HG02885 (cell line): ENCODE results near the gene RPTOR.
A peak's percentile ranks its signal among the peaks of the same experiment; 100 is the strongest.

Experiments
- ATAC-seq: cut with Tn5 transposase; IDR thresholded peaks from one replicate; pipeline ENCODE4 v1.9.1; 2021; ENCODE audit warnings: mild to moderate bottlenecking; ENCODE audit not compliant: unreplicated experiment, poor library complexity

The RPTOR gene

DNA sequence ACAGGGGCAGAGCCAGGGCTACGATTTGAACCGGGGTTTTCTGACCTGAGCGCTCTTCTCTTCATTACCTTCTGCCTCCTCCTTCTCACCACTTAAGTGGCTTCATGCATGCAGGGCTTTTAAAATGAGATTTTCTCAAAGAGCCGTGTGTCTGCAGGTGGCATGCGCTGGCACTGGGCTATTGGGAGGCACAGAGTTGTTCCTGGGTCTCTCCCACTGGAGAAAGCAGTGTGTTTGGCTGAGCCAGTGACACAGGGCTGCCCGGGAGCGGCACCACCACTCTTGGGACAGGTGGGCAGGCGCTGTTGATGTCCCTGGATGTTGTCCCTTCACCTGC lies 228.2 kb downstream of the RPTOR start:
- no peak for ATAC-seq

DNA sequence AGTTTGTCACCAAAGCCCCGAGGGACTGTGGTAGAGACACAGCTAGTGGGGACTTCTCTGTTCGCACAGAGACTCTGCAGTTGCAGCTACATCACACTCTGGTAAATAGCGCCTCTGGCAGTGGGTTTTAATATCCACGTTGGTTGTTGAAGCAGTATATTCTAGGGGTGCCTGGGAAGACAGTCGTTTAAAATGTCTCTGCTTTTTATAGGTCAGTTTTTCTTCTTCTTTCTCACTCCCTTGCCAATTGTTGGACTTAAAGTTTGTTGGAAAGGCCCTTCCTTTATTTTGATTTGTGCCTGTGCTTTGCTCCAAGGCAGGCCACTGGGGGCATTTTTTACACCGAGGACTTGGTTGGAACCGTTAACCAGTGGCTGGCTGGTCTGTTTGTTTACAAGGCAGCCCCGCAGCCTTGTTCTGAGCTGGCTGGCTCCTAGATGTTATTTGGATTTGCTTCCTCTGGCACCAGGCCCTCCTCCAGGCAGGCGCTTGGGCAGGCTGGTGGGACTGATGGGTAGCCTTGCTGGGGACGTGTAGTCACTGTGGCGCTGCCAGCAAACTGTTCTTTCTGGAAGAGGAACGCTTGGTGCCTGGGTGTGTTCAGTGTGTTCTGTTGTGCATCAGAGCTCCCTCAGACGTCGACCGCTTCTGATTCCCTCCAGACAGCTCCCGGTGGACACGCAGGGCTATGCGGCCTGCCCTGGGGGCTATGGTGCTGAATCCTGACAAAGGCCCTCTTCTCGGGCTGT lies 228.8 kb downstream of the RPTOR start:
- no peak for ATAC-seq

DNA sequence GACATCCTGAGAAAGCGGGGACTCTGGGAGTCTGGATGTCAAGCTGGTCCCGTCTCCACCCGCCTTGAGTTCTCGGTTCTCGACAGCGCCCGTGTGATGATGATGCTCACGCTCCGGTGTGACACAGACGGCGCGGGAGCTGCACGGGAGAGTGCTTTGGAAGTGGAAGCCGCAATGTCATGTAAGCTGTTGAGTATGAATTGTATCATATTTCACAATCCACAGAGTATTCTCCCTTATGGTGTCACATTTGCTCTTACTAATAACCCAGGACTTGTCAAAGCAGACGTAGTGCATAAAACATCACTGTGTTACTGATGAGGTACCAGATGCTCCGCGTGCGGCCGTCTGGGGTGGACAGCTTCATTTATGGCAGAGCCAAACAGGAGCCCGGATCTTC lies 229.5 kb downstream of the RPTOR start:
- no peak for ATAC-seq

DNA sequence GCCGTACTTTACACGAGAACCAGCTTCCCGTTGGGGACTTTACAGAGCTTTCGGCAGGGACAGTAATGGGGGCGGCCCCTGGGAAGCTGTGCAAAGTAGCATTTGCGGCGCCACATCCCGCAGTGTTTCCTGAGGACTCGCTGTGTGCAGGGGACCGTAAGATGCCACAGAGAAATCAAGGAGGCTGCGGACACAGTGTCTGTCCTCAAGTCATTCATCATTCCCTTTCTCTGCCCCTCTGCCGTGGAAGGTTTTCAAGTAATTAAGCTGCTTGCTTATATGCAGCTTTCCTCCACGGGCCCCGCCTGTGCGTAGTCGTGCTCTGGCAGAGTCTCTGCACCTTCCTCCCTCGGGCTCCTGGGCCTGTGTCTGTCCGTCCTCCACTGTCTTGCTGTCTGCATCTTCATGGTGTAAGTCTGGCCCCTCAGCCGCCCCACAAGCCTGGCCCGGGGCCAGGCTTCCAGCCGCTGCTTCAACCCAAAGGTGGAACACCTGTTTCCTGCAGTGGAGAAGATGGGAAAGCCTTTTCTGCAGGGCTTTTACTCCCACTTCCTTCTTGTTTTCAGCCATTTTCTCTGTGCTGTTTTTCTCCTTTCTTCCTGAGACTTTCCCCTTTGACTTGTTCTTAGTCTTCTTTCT lies 230.1 kb downstream of the RPTOR start:
- no peak for ATAC-seq

DNA sequence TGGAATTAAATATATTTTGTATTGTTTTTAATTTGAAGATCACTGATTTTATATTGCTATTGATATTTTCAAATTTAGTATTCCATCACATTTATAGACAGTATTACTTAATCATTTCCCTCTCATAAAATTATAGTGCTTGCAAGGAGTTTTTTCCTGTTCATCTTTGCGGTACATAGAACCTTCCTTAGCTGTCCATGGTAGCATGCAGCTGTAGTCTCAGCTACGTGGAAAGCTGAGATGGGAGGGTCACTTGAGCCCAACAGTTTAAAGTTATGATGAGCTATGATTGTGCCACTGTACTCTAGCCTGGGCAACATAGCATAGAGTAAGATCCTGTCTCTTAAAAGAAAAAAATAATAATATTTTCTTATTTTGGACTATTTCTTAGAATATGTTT lies 231.2 kb downstream of the RPTOR start:
- ATAC-seq = no peak

DNA sequence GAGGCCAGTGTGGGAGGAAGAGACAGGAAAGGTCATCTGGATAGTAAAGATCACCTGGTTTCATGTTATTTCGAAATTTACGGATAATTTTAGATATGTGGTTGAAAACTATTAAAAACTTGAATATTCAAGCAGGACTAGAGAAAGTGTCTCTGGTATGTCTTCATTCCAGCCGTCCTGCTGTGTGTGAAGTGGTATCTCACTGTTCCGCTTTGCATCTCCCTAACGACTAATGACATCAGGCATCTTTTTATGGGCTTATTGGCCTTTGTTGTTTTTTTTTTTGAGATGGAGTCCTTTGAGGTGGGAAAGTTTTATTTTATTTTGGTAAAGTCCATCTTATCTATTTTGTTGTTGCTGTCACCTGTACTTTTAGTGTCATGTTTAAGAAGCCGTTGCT lies 232.6 kb downstream of the RPTOR start:
- ATAC-seq = no peak

DNA sequence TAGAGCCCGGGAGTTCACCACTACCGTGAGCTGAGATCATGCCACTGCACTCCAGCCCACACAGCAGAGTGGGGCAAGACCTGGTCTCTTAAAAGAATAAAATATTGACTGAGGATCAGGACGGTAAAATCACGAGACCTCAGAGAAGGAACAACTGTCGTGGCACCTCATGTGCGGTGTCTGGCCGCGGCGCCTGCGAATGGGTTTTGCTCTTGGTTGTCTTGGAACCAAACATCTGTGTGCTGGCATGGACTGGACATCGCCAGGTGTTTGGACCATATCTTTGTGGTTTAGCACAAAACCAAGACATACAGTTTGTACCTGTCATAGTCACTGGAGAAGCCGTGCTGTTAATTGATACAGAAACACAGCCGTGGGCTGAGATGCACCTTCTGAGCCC lies 234.1 kb downstream of the RPTOR start:
- ATAC-seq = no peak

DNA sequence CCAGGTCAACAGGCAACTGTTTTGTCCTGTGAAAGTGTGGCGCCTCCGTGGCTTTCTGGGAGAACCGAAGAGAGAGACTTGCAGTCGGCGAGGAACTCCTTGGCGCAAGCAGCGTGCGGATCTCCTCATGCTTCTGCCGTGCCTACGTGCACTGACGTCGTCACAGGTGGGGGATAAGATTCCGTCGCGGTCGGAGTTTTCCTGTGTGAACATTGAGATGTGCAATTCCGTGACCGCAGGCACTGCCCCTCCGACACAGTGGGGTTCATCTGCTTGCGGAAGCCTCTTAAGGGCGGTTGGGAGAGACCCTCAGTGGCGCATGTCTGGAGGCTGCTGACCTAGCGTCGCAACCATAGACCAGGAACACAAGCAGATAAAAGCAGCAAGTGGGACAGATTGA lies 234.7 kb downstream of the RPTOR start:
- no peak for ATAC-seq

DNA sequence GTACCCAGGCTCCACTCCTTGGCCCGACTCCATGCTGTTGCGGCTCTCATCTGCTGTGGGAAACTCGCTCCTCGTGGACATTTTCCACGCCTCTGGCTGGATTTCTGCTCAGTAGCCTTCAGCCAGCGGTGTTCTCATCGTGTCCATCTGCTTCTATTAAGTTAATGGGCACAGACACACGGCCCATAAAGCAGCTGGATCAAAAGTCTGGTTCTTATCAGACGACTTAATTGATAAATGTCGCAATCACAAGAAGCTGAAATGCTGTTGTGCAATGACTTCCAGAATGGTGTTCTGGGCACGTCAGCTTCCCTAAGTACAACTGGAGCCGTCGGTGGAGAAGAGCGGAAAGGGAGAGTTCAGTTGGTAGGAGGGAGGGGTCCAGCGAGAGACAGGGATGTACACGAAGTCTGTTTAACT lies 235.3 kb downstream of the RPTOR start:
- no peak for ATAC-seq

DNA sequence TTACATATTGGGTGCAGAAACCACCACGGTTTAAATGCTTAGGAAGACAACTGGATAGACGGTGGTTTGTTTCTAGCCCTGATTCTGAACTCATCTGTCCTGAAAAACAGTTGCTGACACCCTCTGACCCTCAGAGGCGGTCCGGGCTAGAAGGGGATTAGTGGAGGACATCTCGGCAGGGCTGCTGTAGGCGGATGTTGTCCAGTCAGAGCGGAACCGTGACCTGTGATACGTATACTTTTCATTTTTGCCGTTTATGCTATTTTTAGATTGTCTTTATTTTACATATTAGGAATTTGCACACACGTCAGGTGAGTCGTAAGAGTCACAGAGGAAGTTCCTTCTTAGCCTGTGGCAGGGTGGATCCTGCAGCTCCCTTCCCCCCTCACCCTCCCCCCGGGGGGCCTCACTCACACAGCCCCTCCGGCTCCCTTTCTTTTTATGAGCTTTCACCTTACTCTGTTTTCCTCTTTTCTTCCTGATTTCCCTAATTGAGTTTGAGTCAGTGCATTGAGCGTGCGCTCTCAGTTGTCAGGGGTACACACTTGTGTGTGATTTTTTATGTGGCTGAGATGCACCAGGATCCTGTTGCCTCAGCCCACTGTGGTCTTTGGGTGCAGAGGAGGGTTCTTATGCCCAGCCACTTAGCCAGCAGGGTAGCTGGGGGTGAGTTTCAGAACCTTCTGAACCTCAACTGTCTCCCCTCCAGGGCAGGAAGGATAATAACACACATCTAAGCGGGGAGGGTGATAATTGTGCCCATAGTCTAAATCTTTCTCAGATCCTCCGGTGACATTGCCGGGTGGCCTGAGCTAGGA lies 236.0 kb downstream of the RPTOR start:
- ATAC-seq = peak; percentile 67

DNA sequence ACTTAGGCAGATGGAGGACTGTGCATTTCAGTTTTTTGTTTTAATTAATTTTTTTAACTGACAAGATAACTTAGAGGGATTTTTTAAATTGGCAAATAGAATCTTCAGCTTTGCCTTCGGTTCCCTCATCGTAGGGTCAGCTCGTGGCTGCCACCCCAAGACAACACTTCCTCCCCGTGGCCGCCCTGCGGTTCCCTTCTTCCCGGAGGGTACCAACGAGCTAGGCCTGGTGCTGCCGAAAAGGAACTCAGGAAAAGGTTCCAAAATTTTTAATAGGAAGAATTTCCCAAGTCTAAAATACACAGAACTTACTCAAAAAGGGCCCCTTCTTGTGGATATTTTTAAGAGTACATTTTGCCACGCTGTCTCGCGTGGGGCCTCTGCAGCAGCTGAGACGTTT lies 236.6 kb downstream of the RPTOR start:
- no peak for ATAC-seq

DNA sequence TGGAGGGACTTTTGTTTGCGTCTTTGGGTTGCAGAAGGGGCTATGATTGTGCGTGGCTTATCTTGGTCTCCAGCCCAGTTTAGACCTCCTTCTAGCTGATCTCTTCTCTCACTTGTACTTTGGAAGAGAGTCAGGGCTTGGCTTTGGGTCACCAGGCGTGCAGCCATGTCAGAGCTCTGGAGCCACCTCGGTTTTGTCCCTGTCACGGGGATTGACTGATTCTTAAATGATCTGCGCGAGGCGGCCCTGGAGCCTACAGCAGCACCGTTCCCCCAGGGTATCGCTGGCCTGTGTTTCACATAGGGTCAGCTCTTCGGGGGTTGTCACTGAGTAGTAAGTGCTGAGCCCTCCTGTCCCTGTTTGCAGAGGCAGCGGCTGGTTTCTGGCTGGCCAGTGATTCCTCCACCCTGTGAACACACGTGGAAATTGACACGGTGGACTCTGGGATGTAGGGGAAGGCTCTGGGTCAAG lies 237.2 kb downstream of the RPTOR start:
- no peak for ATAC-seq

DNA sequence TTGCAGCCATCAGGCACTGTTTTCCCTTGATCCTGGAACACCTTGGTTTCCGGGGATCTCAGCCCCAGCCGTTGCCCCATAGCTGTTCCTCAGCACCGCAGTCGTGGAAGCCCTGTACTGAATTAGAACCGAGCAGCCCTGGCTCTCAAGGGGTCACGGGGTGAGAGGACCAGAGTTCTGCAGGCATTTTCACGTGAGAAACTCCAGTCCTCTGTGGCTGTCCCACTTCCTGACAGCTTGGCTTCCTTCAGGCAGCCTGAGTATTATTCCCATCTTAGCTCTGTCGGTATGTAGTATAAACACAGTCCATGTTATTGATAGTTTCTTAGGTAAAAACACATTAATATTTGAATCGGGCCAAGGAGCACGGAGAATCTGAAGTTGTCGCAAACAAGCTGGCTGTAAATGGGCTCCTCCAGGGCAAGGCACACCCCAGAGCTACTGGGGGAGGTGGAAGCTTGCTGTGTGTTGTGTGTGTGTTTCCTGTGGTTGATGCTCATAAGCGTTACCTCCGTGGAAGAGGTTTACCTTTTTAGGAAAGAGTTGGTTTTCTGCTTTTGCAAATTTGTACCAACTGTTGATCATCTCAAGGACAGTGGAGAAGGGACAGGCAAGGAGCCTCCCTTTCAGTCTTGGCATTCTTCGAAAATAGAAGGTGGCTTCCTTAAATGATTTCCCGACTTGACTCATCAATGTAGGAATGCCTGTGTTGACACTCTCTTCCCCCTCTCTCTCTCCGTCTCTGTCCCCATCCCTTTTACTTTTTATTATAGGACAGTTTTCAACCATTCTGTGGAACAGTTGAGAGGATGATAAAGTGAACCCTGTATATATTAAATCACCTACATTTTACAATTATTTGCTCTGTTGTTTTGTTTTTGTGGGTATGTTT lies 238.1 kb downstream of the RPTOR start:
- ATAC-seq = no peak

DNA sequence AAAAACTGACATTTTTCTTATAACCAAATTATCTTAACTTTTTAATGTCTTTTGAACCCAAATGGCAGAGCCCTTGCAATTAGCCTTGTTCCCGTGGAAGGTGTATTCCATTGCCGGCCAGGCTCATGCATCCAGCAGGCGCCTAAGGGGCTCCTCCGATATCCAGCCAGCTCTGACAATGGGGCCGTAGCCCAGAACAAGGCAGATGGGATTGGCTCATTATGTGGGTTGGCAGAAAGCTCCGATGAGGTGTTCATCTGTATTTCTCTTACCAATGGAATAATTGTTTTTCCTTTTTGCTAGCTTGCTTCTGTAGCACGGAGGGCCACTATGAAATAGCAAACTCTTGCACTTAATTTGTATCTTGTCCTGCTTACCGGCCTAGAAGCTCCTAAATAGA lies 238.8 kb downstream of the RPTOR start:
- no peak for ATAC-seq

DNA sequence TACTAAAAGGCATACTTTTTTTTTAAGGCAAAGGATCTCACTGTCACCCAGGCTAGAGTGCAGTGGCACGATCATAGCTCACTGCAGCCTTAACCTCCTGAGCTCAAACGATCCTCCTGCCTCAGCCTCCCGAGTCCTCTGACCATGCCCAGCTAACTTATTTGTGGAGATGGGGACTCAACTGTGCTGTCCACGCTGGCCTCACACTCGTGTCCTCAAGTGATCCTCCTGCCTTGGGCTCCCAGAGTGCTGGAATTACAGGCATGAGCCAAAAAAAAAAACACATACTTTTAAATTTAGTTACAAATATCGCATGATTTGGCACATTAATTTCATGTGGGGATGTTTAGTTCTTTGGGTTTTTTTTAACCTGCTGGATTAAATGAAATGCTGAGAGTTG lies 239.3 kb downstream of the RPTOR start:
- ATAC-seq = no peak

DNA sequence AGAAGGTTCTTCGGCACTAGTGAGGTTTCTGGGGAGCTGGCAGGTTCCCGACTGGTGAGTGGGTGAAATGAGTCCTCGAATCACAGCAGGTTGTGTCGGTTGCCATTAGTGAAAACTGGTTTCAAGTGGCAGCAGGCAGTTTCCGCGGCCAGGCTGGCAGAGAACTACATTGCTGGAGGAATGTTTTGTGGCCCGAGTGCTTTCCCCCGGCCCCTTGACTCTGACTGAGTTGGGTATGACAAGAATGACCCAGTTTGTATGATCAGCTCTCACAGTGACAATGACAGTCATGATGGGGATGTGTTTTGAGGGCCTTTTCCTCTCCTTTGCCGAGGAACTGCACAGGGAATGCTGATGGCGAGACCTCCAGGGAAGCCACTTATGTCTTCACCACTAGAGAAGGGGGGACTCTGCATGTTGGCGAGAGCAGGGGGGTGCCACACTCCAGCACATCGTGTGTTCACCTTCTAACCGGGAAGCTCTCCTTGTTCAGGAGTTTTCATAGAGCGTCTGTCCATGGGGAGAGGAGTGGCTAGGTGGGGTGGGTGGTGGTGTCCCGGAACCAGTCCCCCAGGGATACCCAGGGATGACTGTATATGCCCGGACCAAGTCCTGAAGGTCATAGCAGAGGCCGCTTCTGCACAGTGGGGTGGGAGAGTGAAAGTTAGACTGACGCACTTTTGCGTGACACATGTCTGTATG lies 241.0 kb downstream of the RPTOR start:
- ATAC-seq = no peak

DNA sequence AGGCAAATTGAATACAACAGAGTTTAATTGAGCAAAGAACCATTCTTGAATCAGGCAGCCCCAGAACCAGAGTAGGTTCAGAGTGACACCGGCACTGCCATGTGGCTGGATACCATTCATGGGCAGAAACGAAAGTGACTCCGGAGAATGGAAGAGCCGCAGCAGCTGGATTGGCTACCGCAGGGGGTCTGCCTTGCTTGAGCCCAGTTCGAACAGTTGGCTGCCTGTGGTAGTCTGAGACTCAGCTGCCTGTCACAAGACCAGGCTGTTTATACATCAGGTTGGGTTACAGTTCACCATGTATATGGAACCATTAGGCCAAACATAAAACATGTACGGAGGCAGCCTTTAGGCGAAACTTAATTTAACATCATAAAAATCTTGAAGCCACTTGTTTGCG lies 241.8 kb downstream of the RPTOR start:
- ATAC-seq = no peak

DNA sequence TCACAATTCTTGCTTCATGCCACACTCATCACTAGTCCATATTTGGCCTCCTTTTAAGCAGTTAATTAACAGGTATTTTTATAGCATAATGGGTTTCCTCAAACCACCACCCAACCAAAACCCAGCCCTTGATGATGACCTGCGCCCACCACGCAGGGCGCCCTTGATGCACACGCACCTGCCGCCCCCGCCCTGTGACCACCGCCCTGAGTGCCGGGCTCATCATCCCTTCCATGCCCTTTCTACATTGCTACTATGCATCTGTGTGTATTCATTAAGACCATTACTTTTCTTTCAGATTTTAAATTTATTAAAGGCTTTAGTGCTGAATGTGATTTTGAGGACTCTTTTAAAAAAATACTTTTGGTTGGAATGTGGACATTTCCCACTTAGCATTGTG lies 242.2 kb downstream of the RPTOR start:
- no peak for ATAC-seq

DNA sequence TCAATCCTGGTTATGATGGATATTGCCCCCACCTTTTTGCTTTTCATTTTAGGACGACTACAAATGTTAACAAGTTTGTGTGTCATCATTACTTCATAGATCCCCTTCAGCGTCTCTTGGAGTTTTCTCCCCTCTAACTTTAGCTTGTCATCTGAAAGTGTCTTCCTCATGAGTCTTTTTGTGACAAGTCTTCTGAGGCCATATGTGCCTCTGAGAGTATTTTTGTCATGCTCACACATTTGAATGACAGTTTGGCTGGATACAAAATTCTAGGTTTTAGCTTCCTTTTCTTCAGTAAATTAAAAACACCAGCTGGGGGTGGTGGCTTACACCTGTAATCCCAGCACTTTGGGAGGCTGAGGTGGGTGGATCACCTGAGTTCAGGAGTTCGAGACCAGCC lies 243.2 kb downstream of the RPTOR start:
- no peak for ATAC-seq

DNA sequence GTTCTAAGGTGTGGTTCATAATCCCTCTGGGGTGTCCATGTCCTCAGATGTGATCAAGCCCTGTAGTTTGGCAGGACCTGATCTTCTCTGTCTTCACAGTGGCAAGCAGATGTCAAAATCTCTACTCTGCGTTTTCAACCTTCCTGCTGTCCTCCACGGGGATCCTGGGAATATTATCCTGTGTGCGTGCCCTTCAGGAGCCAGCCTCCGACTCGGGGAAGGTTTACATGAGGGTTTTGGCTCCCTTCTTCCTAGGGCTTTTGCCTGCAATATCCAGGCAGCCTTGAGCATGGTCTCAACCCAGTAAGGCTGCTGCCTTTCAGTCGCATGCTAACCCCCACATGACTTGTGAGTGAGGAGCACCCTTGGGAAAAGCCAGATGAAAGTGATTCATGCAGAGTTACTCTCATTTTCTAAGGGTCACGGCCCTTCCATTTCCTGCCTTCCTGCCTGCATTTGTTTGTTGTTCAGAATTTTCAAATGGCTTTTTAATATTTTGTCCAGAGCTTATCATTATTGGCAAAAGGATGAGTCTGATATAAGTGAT lies 244.8 kb downstream of the RPTOR start:
- no peak for ATAC-seq
